GM19468 (cell line): ENCODE results near the gene PTPN20.
"Not testable (repeated sequence)": the region's sequence is repeated elsewhere in the genome, so short reads cannot be mapped to it uniquely, and the experiment has no call there.

Experiments
- ATAC-seq: cut with Tn5 transposase; IDR thresholded peaks from one replicate; pipeline ENCODE4 v1.9.1; 2021; ENCODE audit warnings: mild to moderate bottlenecking, moderate library complexity, moderate number of reproducible peaks; ENCODE audit not compliant: unreplicated experiment; ENCODE audit errors: extremely low read depth

PTPN20 gene

DNA sequence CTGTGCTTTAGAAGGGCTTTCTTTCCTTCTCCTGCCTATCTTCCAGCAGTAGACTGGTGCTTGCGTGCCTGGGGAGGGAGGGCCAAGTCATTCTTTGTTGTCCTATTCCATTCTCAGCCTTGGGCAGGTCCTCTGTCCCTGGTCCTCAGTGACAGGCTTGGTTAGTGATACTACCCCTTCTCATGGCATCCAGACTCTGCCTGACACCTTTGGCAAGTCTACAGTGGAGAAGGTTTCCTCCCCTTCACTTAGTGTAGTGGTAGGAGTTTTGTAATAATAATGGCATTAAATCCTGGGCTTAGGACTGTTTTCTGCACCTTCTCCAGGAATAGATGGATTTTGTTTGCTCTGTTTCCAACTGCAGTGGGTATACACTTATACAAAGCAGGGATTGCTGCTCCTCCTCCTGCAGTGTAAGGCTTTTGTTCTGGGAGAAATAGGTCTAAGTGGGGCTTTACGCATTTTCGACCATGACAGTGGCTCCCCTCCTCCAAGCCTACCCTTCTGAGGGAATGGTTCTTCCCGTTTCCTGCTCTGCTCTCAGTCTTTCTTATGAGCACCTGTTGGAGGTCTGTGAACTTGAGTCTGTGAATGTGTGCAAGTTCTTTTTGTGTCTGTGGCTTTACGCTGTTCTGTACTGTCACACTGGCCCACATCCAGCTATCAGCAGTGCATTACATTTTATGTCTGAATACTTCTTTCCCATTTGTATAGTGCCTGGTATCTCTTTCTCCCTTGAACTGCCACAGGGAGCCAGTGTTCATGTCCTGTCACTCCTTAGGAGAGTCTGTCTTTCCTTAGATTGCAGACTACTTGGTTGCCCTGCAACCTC, 37.7 kb downstream of the PTPN20 start:
- ATAC-seq: not testable (repeated sequence)

DNA sequence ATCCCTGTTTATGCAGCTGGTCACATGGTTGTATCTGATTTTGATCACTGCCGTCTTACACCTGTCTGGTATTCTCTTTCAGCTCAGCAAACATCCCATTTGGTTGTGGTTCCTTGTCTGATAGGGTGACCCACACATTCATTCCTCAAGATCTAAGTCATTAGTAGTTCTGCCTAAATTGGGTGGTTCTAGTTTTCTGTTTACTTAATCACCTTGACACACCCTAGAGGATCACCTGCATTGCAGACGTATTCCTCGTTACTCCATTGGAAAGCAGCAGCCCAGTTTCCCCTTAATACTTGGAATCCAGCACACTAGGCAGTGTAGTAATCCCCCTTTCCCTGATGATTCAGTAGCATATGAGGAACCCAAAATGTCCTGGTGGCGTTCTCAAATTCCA, 41.3 kb downstream of the PTPN20 start:
- ATAC-seq: not testable (repeated sequence)

- not testable (repeated sequence) for ATAC-seq
Measured at GRCh38 chr10:46960742-46961141, 49.5 kb downstream of the PTPN20 start.

- not testable (repeated sequence) for ATAC-seq
Measured at GRCh38 chr10:46963356-46963755, 52.1 kb downstream of the PTPN20 start.

- not testable (repeated sequence) for ATAC-seq
Measured at GRCh38 chr10:46967013-46967412, 55.8 kb downstream of the PTPN20 start.

DNA sequence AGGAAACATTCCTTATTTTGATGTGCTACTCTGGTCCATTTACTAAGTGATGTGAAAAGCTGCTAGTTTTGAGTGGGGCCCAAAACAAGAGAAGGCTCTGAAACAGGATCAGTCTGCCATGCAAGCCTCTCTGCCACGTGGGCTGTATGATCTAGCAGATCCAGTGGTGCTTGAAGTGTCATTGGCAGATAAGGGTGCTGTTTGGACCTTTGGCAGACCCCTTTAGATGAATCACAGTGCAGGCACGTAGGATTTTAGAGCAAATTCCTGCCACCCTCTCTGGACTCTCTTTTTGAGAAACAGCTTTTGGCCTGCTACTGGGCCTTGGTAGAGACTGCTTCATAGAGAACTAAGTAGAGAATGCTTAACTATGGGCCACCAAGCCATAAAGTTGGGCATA, 69.0 kb downstream of the PTPN20 start:
- ATAC-seq: not testable (repeated sequence)

- not testable (repeated sequence) for ATAC-seq
Measured at GRCh38 chr10:46987233-46987924, 76.2 kb downstream of the PTPN20 start.

DNA sequence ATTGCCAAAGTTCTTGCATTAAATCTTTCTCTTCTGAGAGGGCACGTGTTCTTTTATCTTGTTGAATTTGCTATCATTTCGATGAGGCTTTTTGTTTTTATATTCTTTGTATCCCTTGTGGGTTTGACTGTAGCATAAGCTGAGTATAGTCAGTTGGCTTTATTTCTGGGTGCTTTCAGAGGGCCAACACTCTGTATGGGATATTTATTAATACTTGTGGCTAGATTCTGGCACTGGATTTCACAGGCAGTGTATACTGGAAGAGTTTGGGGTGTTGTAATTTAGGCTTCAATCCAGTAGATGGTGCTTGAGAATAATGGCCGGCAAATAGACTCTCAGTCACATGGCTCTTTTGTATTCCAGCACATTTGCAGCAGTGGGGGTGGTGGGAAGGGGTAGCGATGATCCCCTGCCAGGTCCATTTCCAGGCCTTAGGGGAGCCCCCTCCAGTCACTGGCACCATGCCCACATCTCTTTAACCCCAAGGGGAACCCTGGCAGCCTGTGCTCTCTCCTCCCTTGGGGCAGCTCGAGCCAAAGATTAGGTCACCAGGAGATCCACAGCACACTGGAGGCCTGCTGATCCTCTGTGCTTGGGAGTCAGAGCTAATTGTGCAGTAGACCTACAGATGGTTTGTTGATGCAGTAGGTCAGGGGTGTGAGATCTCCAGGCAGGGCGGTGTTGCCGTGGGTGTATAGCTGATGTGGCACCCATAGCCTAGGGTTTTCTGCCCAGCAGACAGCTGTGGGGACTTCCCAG, 81.8 kb downstream of the PTPN20 start:
- no peak for ATAC-seq

DNA sequence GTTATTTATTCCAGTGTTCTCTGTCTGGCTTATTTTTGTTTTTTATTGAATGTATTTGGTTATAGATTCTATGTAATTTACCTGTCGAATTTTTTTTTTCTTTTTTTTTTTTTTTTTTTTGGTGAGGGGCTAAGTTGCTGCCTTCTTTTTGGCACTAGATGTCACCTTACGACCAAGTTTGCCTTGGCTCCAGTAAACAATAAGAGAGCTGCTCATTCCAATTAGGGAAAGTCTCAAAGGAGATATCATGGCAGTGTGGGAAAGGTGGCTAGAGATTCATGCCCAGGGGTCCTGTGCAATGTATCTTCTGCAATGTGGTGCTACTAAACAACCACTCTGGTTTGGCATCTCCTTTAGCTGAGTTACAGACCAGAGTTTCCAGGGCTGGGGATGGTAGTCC, 84.0 kb downstream of the PTPN20 start:
- ATAC-seq: no peak

DNA sequence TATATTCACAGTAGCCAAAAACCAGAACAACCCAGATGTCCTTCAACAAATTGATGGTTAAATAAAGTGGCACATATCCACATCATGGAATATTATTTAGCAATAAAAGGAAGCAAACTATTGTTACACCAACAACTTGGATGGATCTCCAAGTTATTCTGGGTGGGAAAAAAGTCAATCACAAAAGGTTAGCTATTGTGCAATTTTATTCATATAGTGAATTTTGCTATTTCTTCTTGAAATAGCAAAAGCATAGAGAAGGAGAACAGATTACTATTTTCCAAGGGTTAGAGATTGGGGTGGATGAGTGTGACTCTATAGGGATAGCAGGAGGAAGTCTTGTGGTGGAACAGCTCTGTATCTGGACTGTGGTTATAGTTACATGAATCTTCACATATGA, 87.0 kb downstream of the PTPN20 start:
- ATAC-seq: no peak

DNA sequence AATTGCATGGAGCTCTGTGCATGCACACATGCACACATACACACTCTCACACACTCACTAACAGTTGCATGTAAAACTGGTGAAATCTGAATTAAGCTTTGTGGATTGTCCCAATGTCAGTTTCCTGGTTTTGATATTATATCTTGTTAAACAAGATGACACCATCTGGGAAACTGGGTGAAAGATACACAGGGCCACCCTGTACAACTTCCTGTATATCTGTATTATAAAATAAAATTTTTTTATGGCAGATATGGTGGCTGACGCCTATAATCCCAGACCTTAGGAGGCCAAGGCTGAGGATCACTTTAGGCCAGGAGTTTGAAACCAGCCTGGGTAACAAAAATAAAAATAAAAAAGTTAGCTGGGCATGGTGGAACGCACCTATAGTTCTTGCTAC, 87.4 kb downstream of the PTPN20 start:
- ATAC-seq: no peak

DNA sequence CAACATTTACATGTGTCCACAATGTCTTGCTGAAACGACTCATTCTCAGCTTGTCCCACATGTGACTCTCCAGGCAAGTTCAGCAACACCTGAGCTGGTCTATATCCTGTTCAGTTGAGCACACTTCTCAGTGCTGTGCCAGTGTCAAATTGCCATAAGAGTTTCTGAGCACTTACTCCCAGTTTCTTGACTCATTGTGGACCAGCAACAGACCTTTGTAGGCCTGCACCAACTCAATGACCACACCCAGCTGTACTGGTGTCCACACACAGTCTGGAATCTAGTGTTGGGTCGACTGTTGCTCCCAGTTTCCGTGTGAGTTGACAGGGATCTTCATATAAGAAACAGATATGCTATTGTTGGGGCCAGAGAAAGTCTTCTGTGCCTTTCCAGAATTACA, 88.0 kb downstream of the PTPN20 start:
- ATAC-seq: no peak

DNA sequence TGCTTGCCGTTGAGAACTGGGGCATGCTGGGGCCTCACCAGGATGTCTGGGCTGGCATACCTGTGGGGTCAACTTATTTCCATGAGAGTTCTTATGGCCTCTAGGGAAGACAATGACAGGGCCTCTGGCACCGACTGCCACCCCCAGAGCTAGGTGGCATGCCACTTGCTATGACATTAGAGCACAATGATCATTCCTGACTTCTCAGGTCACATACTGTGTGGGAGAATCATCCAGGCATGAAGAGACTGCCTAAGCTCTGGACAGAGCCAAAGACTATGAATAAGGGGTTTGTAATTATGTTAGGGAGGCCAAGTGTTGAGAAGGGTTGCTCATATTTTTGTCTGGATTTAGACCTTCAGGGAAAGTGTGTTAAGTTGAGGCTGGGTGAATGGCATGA, 97.5 kb downstream of the PTPN20 start:
- ATAC-seq: no peak

- ATAC-seq: no peak
Measured at GRCh38 chr10:47009215-47009838, 98.1 kb downstream of the PTPN20 start.

- no peak for ATAC-seq
Measured at GRCh38 chr10:47010036-47010435, 98.8 kb downstream of the PTPN20 start.

GRCh38 chr10:47012214-47012613, 101.0 kb downstream of the PTPN20 start:
- ATAC-seq: no peak

DNA sequence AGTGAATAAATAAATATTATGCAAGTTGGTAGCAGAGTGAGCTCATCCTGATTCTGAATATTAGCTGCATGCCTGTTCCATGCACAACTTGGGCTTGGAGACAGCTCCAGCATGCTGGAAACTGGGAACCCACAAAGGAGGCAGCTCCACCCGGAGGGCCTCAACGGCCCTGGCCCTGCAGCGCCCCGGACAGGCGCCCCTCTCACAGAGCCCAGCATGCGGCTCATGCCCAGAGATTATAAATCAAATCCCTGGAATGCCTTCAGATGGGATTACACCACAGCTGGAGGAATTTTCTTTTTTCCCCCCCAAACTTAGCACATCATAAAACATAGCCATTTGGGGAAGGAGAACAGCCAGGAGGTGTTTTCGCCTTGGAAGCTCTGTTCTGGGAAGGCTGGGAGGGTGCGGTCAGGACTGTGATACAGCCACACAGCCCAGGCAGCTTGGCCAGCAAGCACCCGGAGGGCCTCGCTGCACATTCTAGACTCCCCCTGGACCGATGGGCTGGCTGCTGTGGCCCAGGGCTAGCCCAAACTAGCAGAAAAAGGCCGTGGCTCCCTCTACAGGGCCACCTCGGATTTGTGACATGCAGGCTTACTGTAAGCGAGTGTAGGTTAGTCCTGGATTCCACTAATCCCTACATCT, 102.4 kb downstream of the PTPN20 start:
- ATAC-seq: no peak

- no peak for ATAC-seq
Measured at GRCh38 chr10:47015404-47015803, 104.2 kb downstream of the PTPN20 start.

DNA sequence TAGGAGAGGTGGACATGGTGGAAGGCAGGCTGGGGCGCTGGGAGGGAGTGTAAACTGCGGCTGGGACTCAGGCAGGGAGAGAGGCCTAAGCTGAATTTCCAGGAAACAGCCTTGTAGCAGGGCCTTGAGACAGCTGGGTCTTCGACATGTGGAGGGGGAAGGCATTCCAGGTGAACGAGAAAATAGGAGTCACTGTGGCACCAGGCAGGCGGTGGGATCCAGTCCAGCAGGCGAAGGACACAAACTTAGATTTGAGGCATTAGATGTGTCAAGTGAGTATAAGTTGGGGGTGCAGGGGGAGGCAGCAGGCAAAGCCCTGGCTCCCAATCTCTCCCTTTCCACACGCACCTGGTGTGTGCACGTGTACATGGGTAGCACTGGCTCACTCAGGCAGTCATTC, 105.3 kb downstream of the PTPN20 start:
- no peak for ATAC-seq
